GM23248 (cell line): Measurements from ENCODE around the gene LYRM9. TPM values are rescaled to one million over a fixed set of nuclear protein-coding genes. Genes with fewer than 3 reads are reported as not detected.

ENCODE experiments used
- DNase-seq: peaks from one replicate; pipeline ENCODE4 v3.0.0-alpha.2; 2015
- H2AFZ ChIP-seq: fragments of 200-600 bp; sonication (generic); 2 replicates; pipeline ENCODE4 v1.6.1; 2016; ENCODE audit warnings: antibody characterized with exemption
- H3F3A ChIP-seq: fragments of 200-600 bp; sonication (generic); 2 replicates; pipeline ENCODE4 v1.6.1; 2016; ENCODE audit warnings: mild to moderate bottlenecking, antibody characterized with exemption, mixed run types; ENCODE audit not compliant: insufficient read depth
- H3K27ac ChIP-seq: fragments of 200-600 bp; sonication (generic); 2 replicates; pipeline ENCODE4 v1.5.1; 2016; ENCODE audit warnings: mild to moderate bottlenecking
- H3K27me3 ChIP-seq: fragments of 200-600 bp; sonication (generic); replicated peaks from 2 replicates; pipeline ENCODE4 v1.6.1; 2016; ENCODE audit warnings: mild to moderate bottlenecking; ENCODE audit not compliant: insufficient read depth
- H3K36me3 ChIP-seq: fragments of 200-600 bp; sonication (generic); 2 replicates; pipeline ENCODE4 v1.6.1; 2016; ENCODE audit warnings: low read depth, mild to moderate bottlenecking
- H3K4me1 ChIP-seq: fragments of 200-600 bp; sonication (generic); 2 replicates; pipeline ENCODE4 v1.6.1; 2016; ENCODE audit warnings: mild to moderate bottlenecking; ENCODE audit not compliant: insufficient read depth
- H3K4me2 ChIP-seq: fragments of 200-600 bp; sonication (generic); one replicate; pipeline ENCODE4 v1.6.1; 2016; ENCODE audit warnings: mild to moderate bottlenecking; ENCODE audit not compliant: unreplicated experiment
- H3K4me3 ChIP-seq: fragments of 200-600 bp; sonication (generic); 2 replicates; pipeline ENCODE4 v1.5.1; 2016; ENCODE audit warnings: mild to moderate bottlenecking
- H3K79me2 ChIP-seq: fragments of 200-600 bp; sonication (generic); 2 replicates; pipeline ENCODE4 v1.6.1; 2016; ENCODE audit warnings: mild to moderate bottlenecking; ENCODE audit not compliant: insufficient read depth
- H3K9ac ChIP-seq: fragments of 200-600 bp; sonication (generic); 2 replicates; pipeline ENCODE4 v1.6.1; 2016; ENCODE audit warnings: mild to moderate bottlenecking
- H3K9me2 ChIP-seq: fragments of 200-600 bp; sonication (generic); 2 replicates; pipeline ENCODE4 v1.6.1; 2016; ENCODE audit warnings: mixed run types, mild to moderate bottlenecking, moderate library complexity; ENCODE audit not compliant: insufficient read depth
- H3K9me3 ChIP-seq: fragments of 200-600 bp; sonication (generic); one replicate; pipeline ENCODE4 v1.6.1; 2017; ENCODE audit warnings: low read depth
- H4K20me1 ChIP-seq: fragments of 200-600 bp; sonication (generic); 2 replicates; pipeline ENCODE4 v1.6.0; 2016; ENCODE audit not compliant: insufficient read depth
- EZH2 ChIP-seq: fragments of 200-600 bp; sonication (generic); IDR thresholded peaks from 2 replicates; pipeline ENCODE4 v1.6.1; 2018; ENCODE audit warnings: antibody characterized with exemption, mild to moderate bottlenecking; ENCODE audit not compliant: insufficient read depth, poor library complexity, severe bottlenecking
- EZH2phosphoT487 ChIP-seq: fragments of 200-600 bp; sonication (generic); IDR thresholded peaks from 2 replicates; pipeline ENCODE4 v1.6.1; 2018; ENCODE audit warnings: antibody characterized with exemption, moderate library complexity, mild to moderate bottlenecking, low read depth; ENCODE audit not compliant: insufficient read depth
- WGBS, 2 experiments: methylation state at CpG; one replicate each; pipeline ENCODE4 v1.1.6; 2015 to 2017; ENCODE audit warnings: low lambda C conversion rate in 2 of 2, low coverage in 1 of 2; ENCODE audit errors: missing lambda C conversion rate in 2 of 2; 5-methylcytosine and 5-hydroxymethylcytosine counted together
- in situ Hi-C: fragments of 300-500 bp; cut with MboI; formaldehyde crosslinking; loops from 2 replicates; pipeline ENCODE4 v1.15.0; 2020
- polyA plus RNA-seq: library from polyadenylated mRNA; unstranded; fragments of >200 nt; fragmentation: Nextera tagmentation; extraction: Ambion mirVana; gene quantifications from 2 replicates; pipeline ENCODE4 v1.2.1, GENCODE V29; 2016
- total RNA-seq: library from RNA; depleted of rRNA; stranded (reverse); fragments of >200 nt; shearing (Covaris generic); gene quantifications from 2 replicates; pipeline ENCODE4 v1.2.3, GENCODE V29; 2014

Gene LYRM9
- total and polyA plus RNA-seq, 2 experiments from 2014 or later: 11.3 to 15.4 TPM

- Histone ChIP-seq H3K79me2 (no peaks in the 10 kb centered on the region), H3K4me3 (no peak overlapping the region), H3K27ac (no peak overlapping the region), H3K4me1 (no peaks in the 10 kb centered on the region), H4K20me1 (no peaks in the 10 kb centered on the region), H3F3A (no peaks in the 10 kb centered on the region), H3K27me3 (0 out of 2 replicates have a peak, but pooled peaks cover 3% of the 10 kb centered on the region), H3K4me2 (no peak overlapping the region), H3K9me3 (no peaks in the 10 kb centered on the region), H3K36me3 (no peaks in the 10 kb centered on the region), H3K9me2 (no peaks in the 10 kb centered on the region), H2AFZ (no peak overlapping the region), H3K9ac (no peak overlapping the region)
- TF ChIP-seq EZH2 (no peak), EZH2phosphoT487 (no peak)
- 48 to 56% methylated on average over 2 of the region's 2 CpGs for WGBS, 2 experiments
- in situ Hi-C loops: no loop called here
- DNase-seq: no peak
Observed at GRCh38 chr17:27927781-27928180, 34.6 kb upstream of the LYRM9 start.

DNA sequence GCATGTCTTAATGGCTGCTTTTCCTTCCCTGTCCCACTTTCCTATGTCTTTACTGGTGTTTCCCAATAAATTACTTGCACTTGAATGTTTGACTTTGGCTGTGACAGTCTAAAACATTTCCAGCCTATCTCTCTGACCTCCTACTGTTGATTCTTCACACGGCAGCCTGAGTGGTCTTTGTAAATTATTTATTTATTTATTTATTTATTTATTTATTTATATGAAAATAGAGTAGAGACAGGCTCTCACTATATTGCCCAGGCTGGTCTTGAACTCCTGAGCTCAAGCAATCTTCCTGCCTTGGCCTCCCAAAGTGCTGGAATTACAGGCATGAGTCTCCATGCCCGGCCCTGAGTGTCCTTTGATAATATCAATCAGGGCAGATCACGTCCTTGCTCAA is 28.4 kb upstream of the LYRM9 start:
- Histone ChIP-seq H3K9me3 (no peaks in the 10 kb centered on the region), H3K27ac (no peak overlapping the region), H2AFZ (no peak overlapping the region), H3K4me1 (no peaks in the 10 kb centered on the region), H3K36me3 (no peaks in the 10 kb centered on the region), H3K4me3 (no peak overlapping the region), H3F3A (no peaks in the 10 kb centered on the region), H3K9ac (no peak overlapping the region), H3K4me2 (no peak overlapping the region), H3K27me3 (no peaks in the 10 kb centered on the region), H4K20me1 (no peaks in the 10 kb centered on the region), H3K9me2 (no peaks in the 10 kb centered on the region), H3K79me2 (no peaks in the 10 kb centered on the region)
- in situ Hi-C loops: no loop called here
- WGBS, 2 experiments: 31 to 37% methylated on average over 3 of the region's 3 CpGs
- TF ChIP-seq EZH2: no peak
- TF ChIP-seq EZH2phosphoT487: no peak
- DNase-seq: no peak

DNA sequence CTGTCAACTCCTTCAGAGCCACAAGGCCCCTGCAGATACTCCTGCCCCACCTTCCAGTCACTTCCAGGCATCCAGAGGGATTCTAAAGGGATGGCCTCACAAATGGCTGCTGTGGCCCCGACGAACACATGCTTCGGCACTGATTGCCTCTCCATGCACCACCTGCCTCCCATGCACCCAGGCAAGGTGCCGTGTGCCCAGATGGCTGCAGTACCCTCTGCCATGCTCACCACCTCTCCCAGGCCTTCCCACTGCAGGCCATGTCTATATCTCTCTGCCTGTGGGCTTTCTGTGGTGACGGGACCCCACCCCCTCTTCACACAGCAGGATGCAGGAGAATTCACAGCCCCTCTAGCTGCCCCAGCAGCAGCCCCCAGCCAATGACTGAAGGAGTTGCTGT is 27.9 kb upstream of the LYRM9 start:
- H3K27ac ChIP-seq: no peak overlapping the region
- no peaks in the 10 kb centered on the region for H3K9me3 ChIP-seq
- WGBS, 2 experiments: 59 to 64% methylated on average over 5 of the region's 5 CpGs
- no peaks in the 10 kb centered on the region for H3K36me3 ChIP-seq
- no peaks in the 10 kb centered on the region for H3F3A ChIP-seq
- TF ChIP-seq EZH2 (no peak), EZH2phosphoT487 (no peak)
- H3K4me1 ChIP-seq: no peaks in the 10 kb centered on the region
- H3K79me2 ChIP-seq: no peaks in the 10 kb centered on the region
- no peak for DNase-seq
- H3K9ac ChIP-seq: no peak overlapping the region
- H3K9me2 ChIP-seq: no peaks in the 10 kb centered on the region
- H3K4me3 ChIP-seq: no peak overlapping the region
- H2AFZ ChIP-seq: no peak overlapping the region
- no peaks in the 10 kb centered on the region for H3K27me3 ChIP-seq
- in situ Hi-C loops: no loop called here
- no peaks in the 10 kb centered on the region for H4K20me1 ChIP-seq
- no peak overlapping the region for H3K4me2 ChIP-seq

GRCh38 chr17:27920569-27920968 is 27.4 kb upstream of the LYRM9 start:
- H3K4me1 ChIP-seq: no peaks in the 10 kb centered on the region
- no peaks in the 10 kb centered on the region for H4K20me1 ChIP-seq
- H3K36me3 ChIP-seq: no peaks in the 10 kb centered on the region
- TF ChIP-seq EZH2phosphoT487 (no peak), EZH2 (no peak)
- H3K9ac ChIP-seq: no peak overlapping the region
- no peaks in the 10 kb centered on the region for H3K27me3 ChIP-seq
- no peaks in the 10 kb centered on the region for H3K9me2 ChIP-seq
- no peaks in the 10 kb centered on the region for H3K79me2 ChIP-seq
- no peak overlapping the region for H3K4me2 ChIP-seq
- in situ Hi-C loops: no loop called here
- H2AFZ ChIP-seq: no peak overlapping the region
- no peak overlapping the region for H3K4me3 ChIP-seq
- DNase-seq: no peak
- no peaks in the 10 kb centered on the region for H3F3A ChIP-seq
- WGBS, 2 experiments: 80 to 82% methylated on average over 3 of the region's 3 CpGs
- no peak overlapping the region for H3K27ac ChIP-seq
- no peaks in the 10 kb centered on the region for H3K9me3 ChIP-seq

DNA sequence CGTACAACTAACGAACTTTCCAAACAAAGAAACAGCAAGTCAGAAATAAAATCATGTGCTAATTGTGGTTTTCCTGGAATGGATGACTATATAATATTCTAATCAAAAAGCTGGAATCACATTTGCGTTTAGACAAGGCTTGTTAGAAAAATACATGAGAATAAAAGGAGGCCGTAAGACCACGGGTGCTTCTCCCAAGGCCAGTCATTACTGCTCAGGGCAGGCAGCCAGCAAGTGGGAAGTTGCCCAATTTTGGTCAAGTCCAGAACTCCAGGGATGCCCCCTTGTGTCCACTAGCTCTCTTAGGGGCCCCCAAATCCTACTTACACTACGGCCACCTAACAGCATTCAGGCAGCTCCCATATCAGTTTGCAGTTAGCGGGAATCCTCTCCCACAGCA is 25.9 kb upstream of the LYRM9 start:
- DNase-seq: no peak
- WGBS, 2 experiments: 75 to 77% methylated on average over 7 of the region's 7 CpGs
- H3F3A ChIP-seq: no peaks in the 10 kb centered on the region
- H3K9ac ChIP-seq: no peak overlapping the region
- no peaks in the 10 kb centered on the region for H3K4me1 ChIP-seq
- no peak overlapping the region for H3K27ac ChIP-seq
- in situ Hi-C loops: no loop called here
- H3K27me3 ChIP-seq: no peaks in the 10 kb centered on the region
- H2AFZ ChIP-seq: no peak overlapping the region
- no peaks in the 10 kb centered on the region for H3K9me2 ChIP-seq
- no peaks in the 10 kb centered on the region for H3K79me2 ChIP-seq
- no peaks in the 10 kb centered on the region for H3K36me3 ChIP-seq
- H3K9me3 ChIP-seq: no peaks in the 10 kb centered on the region
- no peak overlapping the region for H3K4me3 ChIP-seq
- TF ChIP-seq EZH2: no peak
- no peak for TF ChIP-seq EZH2phosphoT487
- H4K20me1 ChIP-seq: no peaks in the 10 kb centered on the region
- no peak overlapping the region for H3K4me2 ChIP-seq
